Eye (tissue), 1 donor: ENCODE data around the gene ODC1.
"Not testable (repeated sequence)": the region's sequence is repeated elsewhere in the genome, so short reads cannot be mapped to it uniquely, and the experiment has no call there.

Experiments
- DNase-seq: peaks from one replicate; pipeline ENCODE4 v3.0.0-alpha.2; 2015

The ODC1 gene

GRCh38 chr2:10477443-10478297, 29.5 kb upstream of the ODC1 start:
- DNase-seq = no peak

- no peak for DNase-seq
These were observed 28.8 kb upstream of the ODC1 start for GRCh38 chr2:10476723-10477442.

- peak; percentile 43 for DNase-seq
These were observed 27.9 kb upstream of the ODC1 start for GRCh38 chr2:10475811-10476660.

GRCh38 chr2:10475221-10475722, 27.1 kb upstream of the ODC1 start:
- no peak for DNase-seq

- DNase-seq = no peak
These were observed 25.1 kb upstream of the ODC1 start for GRCh38 chr2:10473121-10473756.

- no peak for DNase-seq
These were observed 23.8 kb upstream of the ODC1 start for GRCh38 chr2:10471955-10472354.

- no peak for DNase-seq
These were observed 23.0 kb upstream of the ODC1 start for GRCh38 chr2:10471046-10471571.

GRCh38 chr2:10469955-10470608, 22.0 kb upstream of the ODC1 start:
- DNase-seq = no peak

- DNase-seq = no peak
These were observed 21.2 kb upstream of the ODC1 start for GRCh38 chr2:10469301-10469700.

- no peak for DNase-seq
These were observed 19.3 kb upstream of the ODC1 start for GRCh38 chr2:10467401-10467800.

- DNase-seq = no peak
These were observed 18.7 kb upstream of the ODC1 start for GRCh38 chr2:10466801-10467200.

- no peak for DNase-seq
These were observed 17.8 kb upstream of the ODC1 start for GRCh38 chr2:10465910-10466309.

- DNase-seq = no peak
These were observed 14.3 kb upstream of the ODC1 start for GRCh38 chr2:10462178-10463083.

GRCh38 chr2:10460366-10460796, 12.3 kb upstream of the ODC1 start:
- no peak for DNase-seq

- DNase-seq = no peak
These were observed 9.9 kb upstream of the ODC1 start for GRCh38 chr2:10457846-10458598.

- DNase-seq = not testable (repeated sequence)
These were observed 9.1 kb upstream of the ODC1 start for GRCh38 chr2:10457195-10457594.

GRCh38 chr2:10454505-10454904, 6.4 kb upstream of the ODC1 start:
- DNase-seq = no peak

- no peak for DNase-seq
These were observed 5.8 kb upstream of the ODC1 start for GRCh38 chr2:10453905-10454298.

- no peak for DNase-seq
These were observed 5.1 kb upstream of the ODC1 start for GRCh38 chr2:10452956-10453904.
